ENCODE results near the gene IFRD2.

The IFRD2 gene

DNA sequence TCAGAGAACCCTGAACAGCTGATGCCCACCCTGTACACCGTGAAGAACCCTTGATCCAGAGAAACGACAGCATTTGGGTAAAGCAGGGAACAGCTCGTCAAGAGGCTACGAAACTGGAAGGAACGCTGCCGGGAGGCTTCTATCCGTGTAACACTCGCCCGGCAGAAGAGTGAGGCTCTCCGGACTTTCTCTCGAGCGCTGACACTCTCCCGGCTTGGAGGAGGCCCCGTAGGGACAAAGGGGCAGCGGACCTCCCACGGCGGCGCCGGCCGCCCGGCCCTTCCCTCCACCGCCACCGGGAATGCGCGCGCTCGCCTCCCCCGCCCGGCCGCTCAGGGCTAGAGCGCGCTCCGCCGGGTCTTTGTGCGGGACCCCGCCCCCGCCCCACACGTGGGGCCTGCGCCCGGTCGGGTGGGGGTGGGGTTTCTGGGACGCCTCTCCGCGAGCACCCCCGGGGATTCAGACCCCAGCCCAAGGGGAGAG lies 28.7 kb upstream of the IFRD2 start:
- TF ChIP-seq, protein P1, sequence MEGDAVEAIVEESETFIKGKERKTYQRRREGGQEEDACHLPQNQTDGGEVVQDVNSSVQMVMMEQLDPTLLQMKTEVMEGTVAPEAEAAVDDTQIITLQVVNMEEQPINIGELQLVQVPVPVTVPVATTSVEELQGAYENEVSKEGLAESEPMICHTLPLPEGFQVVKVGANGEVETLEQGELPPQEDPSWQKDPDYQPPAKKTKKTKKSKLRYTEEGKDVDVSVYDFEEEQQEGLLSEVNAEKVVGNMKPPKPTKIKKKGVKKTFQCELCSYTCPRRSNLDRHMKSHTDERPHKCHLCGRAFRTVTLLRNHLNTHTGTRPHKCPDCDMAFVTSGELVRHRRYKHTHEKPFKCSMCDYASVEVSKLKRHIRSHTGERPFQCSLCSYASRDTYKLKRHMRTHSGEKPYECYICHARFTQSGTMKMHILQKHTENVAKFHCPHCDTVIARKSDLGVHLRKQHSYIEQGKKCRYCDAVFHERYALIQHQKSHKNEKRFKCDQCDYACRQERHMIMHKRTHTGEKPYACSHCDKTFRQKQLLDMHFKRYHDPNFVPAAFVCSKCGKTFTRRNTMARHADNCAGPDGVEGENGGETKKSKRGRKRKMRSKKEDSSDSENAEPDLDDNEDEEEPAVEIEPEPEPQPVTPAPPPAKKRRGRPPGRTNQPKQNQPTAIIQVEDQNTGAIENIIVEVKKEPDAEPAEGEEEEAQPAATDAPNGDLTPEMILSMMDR (IDR thresholded peaks at IDR 0.05; ENCODE audit: low read depth, low read length, missing control alignments) = no peak
- H3K4me3 ChIP-seq (replicated peaks; ENCODE audit: low read depth, low read length) = peak overlapping the region; percentile 86
- no peak for DNase-seq (ENCODE audit: extremely low read depth, low read depth)

DNA sequence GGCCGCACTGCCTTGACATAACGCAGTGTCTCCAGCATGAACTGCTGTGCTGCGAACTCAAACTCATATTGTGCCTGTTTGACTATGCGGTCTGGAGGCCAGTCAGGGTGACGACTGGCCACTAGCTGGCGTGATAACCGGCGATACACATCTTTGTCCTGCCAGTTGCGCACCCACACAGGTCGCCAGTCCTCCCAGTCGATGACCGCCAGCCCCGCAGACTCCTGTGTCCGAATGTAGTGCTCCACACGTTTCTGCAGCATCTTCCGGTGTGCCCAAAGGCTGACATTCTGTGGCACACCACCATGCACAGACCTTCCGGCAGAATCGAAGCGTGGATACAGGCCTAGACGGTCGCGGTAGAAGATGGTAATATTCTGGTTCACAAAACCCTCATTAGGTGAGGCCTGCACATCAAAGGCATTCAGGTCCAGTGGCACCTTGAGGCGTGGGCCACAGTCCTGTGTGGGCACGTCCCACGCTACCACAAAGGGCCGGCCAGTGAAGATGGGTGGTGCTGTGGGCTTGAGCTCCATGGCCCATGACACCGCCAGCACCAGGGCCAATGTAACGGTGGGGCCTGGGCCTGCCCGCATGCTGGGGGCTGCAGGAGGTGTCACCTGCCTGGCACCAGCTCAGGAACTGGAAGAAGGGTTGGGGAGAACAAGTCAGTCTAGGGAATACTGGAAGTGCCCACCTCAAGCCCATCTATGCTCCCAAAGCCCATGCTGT lies 27.8 kb upstream of the IFRD2 start:
- H3K4me3 ChIP-seq (replicated peaks; ENCODE audit: low read depth, low read length) = peak overlapping the region; percentile 86
- TF ChIP-seq, protein P1 (IDR thresholded peaks at IDR 0.05; ENCODE audit: low read depth, low read length, missing control alignments) = no peak

DNA sequence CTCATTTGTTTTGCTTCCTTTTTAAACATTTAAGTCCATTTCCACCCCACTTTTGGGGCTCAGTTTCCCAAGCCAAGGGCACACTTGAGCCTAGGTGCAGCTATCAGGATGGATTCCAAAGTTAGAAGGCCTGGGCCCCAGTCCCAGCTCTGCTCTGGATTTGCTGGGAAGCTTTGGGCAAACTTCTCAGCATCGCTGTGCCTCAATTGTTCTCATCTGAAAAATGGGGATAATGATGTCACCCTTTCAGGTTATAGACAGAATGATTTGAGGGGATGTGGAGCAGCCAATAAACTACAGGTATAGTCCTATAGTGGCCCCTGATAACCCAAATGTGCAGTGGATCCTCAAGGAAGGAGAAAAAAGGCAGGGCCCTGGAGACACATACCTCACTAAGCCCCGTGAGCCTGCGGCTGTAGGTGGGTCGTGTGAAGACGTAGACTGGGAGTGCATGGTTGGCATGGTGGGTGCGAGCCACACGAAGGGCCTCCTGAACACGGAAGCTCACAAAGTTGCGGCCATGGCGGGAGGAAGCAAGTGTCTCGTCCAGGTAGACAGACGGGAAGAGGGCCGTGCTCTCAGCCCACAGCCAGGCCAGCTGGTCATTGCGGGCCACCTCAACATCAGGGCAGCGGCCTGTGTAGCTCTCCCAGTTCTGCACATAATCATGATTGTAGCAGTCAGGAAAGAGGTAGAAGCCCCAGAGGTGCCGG lies 27.1 kb upstream of the IFRD2 start:
- no peak overlapping the region for H3K4me3 ChIP-seq (replicated peaks; ENCODE audit: low read depth, low read length)
- DNase-seq (ENCODE audit: extremely low read depth, low read depth) = no peak
- TF ChIP-seq, protein P1 (IDR thresholded peaks at IDR 0.05; ENCODE audit: low read depth, low read length, missing control alignments) = no peak

More for the DNA sequence above, 27.8 kb upstream of the IFRD2 start:
- no peak for DNase-seq (ENCODE audit: extremely low read depth, low read depth)

DNA sequence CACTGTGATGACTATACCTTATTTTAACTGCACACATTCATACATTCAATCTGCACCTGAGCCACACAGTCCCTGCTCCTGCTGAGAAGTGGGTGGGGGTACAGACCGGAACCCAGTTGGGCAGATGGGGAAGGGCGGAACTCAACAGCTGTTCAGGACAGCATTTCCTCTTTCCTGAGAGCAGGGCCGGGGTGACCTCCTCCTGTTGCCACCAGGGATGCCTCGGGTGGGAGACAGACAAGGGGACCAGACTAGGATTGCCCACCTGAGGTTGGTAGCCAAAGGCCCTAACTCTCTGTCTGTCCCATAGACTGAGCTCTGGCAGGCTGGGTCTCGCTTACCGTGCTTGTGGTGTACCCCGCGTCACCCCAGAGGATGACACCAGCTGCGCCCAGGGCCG lies 26.4 kb upstream of the IFRD2 start:
- TF ChIP-seq, protein P1 (IDR thresholded peaks at IDR 0.05; ENCODE audit: low read depth, low read length, missing control alignments) = no peak
- DNase-seq (ENCODE audit: extremely low read depth, low read depth) = no peak
- H3K4me3 ChIP-seq (replicated peaks; ENCODE audit: low read depth, low read length) = no peak overlapping the region

DNA sequence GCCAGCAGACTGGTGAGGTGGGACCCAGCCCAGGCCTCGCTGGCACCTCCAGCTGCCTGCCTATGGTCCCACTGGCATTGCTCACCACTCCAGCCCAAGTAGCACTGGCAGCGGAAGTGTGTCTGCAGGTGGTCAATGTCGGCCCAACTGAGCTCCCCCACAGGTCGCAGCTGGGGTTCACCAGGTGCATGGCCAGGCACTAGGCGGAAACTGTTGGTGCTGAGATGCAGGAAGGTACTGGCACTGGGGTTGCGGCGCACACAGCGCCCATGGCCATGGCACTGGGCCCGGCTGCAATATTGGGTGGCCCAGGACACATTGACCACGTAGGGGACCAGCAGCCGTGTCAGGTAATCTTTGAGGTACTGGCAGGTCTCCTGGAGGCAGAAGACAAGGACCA lies 25.9 kb upstream of the IFRD2 start:
- no peak for DNase-seq (ENCODE audit: extremely low read depth, low read depth)
- TF ChIP-seq, protein P1 (IDR thresholded peaks at IDR 0.05; ENCODE audit: low read depth, low read length, missing control alignments) = no peak
- H3K4me3 ChIP-seq (replicated peaks; ENCODE audit: low read depth, low read length) = no peak overlapping the region

DNA sequence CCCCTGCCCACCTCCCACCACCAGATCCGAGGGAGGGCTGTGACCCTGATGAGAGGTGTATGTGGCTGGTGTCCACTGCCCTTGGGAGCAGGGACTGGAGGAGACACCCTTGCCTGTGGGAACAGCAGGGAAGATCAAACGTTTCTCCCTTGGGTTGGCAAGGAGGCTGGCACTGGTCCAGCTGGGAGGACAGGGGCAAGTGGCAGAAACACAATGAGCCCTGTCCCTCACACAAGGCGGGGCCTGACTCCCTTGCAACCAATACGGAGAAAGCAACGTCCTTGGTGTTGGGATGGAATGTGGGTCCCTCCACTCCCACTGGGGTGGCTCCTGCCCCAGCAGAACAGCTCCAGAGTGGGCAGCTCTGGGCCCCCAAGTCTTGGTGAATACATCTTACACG lies 25.1 kb upstream of the IFRD2 start:
- TF ChIP-seq, protein P1 (IDR thresholded peaks at IDR 0.05; ENCODE audit: low read depth, low read length, missing control alignments) = no peak
- no peak overlapping the region for H3K4me3 ChIP-seq (replicated peaks; ENCODE audit: low read depth, low read length)
- no peak for DNase-seq (ENCODE audit: extremely low read depth, low read depth)

All from HFF-Myc (cell line).